Fibroblast of lung (primary cell): ENCODE results near the gene GRID1.

Experiments used
- EZH2 ChIP-seq: IDR thresholded peaks from 2 replicates; pipeline ENCODE4 v1.5.1; 2012; ENCODE audit warnings: low read length, control low read depth, mild to moderate bottlenecking; ENCODE audit errors: missing control alignments
- TF ChIP-seq, protein P1 (sequence below), 2 donors: IDR thresholded peaks in 1 of 2; conservative IDR thresholded peaks in 1 of 2; 1 replicate in 1 of 2; 2 replicates in 1 of 2; pipeline ENCODE4 v1.5.1; 2011 to 2012; ENCODE audit warnings: low read length in 2 of 2, control low read depth in 1 of 2, inconsistent platforms in 1 of 2, low read depth in 1 of 2, mild to moderate bottlenecking in 1 of 2

DNA sequence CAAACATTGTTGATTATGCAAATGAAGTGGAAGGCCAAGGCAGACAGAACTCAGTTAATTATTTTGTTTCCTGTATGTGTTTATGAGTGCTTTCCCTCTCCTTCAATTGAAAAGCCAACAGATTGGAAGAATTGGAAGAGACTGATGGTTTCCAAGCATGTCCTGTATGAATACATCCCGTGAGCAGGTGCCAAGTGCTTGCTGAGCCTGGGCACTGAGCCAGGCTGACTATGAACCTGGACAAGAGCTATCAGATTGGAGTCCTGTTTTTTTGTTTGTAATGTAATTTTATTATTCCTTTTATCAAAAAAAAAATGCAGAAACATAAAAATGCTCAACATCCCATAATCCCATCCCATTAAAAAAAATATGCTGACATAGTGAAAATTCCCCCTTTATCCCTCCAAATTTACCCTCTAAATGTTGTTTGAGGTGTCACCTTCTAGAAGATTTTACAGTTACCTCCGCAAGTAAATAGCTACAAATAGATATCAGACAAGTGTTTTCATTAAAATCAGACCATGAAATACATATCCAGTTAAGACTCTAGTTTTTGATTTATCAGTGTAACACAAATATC lies 449.5 kb downstream of the GRID1 start:
- TF ChIP-seq, protein P1, sequence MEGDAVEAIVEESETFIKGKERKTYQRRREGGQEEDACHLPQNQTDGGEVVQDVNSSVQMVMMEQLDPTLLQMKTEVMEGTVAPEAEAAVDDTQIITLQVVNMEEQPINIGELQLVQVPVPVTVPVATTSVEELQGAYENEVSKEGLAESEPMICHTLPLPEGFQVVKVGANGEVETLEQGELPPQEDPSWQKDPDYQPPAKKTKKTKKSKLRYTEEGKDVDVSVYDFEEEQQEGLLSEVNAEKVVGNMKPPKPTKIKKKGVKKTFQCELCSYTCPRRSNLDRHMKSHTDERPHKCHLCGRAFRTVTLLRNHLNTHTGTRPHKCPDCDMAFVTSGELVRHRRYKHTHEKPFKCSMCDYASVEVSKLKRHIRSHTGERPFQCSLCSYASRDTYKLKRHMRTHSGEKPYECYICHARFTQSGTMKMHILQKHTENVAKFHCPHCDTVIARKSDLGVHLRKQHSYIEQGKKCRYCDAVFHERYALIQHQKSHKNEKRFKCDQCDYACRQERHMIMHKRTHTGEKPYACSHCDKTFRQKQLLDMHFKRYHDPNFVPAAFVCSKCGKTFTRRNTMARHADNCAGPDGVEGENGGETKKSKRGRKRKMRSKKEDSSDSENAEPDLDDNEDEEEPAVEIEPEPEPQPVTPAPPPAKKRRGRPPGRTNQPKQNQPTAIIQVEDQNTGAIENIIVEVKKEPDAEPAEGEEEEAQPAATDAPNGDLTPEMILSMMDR (conservative IDR thresholded peaks at IDR 0.05 in 1 of 2, IDR thresholded peaks at IDR 0.05 in 1 of 2; ENCODE audit: low read depth in 1 of 2, low read length in 2 of 2): no peak
- TF ChIP-seq EZH2: no peak
